Measurements from ENCODE around the gene PLK3.

- TF ChIP-seq CTCF (IDR thresholded peaks at IDR 0.05; ENCODE audit: low read depth, low read length) (no peak), POLR2A (IDR thresholded peaks at IDR 0.05; ENCODE audit: extremely low read depth, insufficient read length) (no peak), MAX (IDR thresholded peaks at IDR 0.05; ENCODE audit: low read depth, low read length) (no peak)
Measured at GRCh38 chr1:44826375-44827196, 26.4 kb downstream of the PLK3 start.

All from NB4 (cell line).